HG03520 (cell line): ENCODE data around the gene LY6G6C.

Experiments
- ATAC-seq: cut with Tn5 transposase; IDR thresholded peaks from one replicate; pipeline ENCODE4 v1.9.1; 2021; ENCODE audit warnings: mild to moderate bottlenecking, moderate library complexity; ENCODE audit not compliant: unreplicated experiment

LY6G6C gene

GRCh38 chr6:31721351-31722020, at the start of gene LY6G6C:
Gene LY6G6C, minus strand, starts transcription at chr6:31721746. Its CDS starts 67 bp downstream, at chr6:31721679.
- no peak for ATAC-seq

- no peak for ATAC-seq
These were observed 49.3 kb upstream of the LY6G6C start for GRCh38 chr6:31770860-31771259.

GRCh38 chr6:31769684-31770371, 48.3 kb upstream of the LY6G6C start:
- ATAC-seq: no peak

GRCh38 chr6:31768363-31769257, 47.1 kb upstream of the LY6G6C start:
- no peak for ATAC-seq

- ATAC-seq: no peak
These were observed 45.6 kb upstream of the LY6G6C start for GRCh38 chr6:31767096-31767645.

- no peak for ATAC-seq
These were observed 44.6 kb upstream of the LY6G6C start for GRCh38 chr6:31765910-31766794.

GRCh38 chr6:31765559-31765909, 44.0 kb upstream of the LY6G6C start:
- no peak for ATAC-seq

GRCh38 chr6:31764198-31764597, 42.7 kb upstream of the LY6G6C start:
- ATAC-seq: no peak

GRCh38 chr6:31763619-31763940, 42.0 kb upstream of the LY6G6C start:
- no peak for ATAC-seq

- ATAC-seq: no peak
These were observed 41.5 kb upstream of the LY6G6C start for GRCh38 chr6:31762878-31763618.

GRCh38 chr6:31762356-31762755, 40.8 kb upstream of the LY6G6C start, which contains the start of gene SAPCD1:
Gene SAPCD1, plus strand, starts transcription at chr6:31762656. Its CDS starts 399 bp downstream, at chr6:31763055.
- ATAC-seq: no peak

GRCh38 chr6:31761343-31761742, 39.8 kb upstream of the LY6G6C start:
- ATAC-seq: no peak

GRCh38 chr6:31760790-31761189, 39.2 kb upstream of the LY6G6C start:
- no peak for ATAC-seq

GRCh38 chr6:31758281-31758680, 36.7 kb upstream of the LY6G6C start:
- ATAC-seq: no peak

GRCh38 chr6:31752739-31753319, 31.3 kb upstream of the LY6G6C start:
- ATAC-seq: no peak

GRCh38 chr6:31750411-31751022, 29.0 kb upstream of the LY6G6C start:
- no peak for ATAC-seq

- no peak for ATAC-seq
These were observed 27.9 kb upstream of the LY6G6C start for GRCh38 chr6:31749301-31750036.

GRCh38 chr6:31744422-31744821, 22.9 kb upstream of the LY6G6C start:
- no peak for ATAC-seq
